Muscle layer of colon (tissue), 2 donors: ENCODE measurements around the gene NFKB1.

Source experiments
- H3K27ac ChIP-seq: one replicate; pipeline ENCODE4 v1.7.0; 2013; ENCODE audit warnings: low read depth, mild to moderate bottlenecking, low read length, moderate library complexity
- H3K27me3 ChIP-seq, 2 donors: one replicate each; pipeline ENCODE4 v1.7.0; 2013; ENCODE audit warnings: low read length in 2 of 2, mild to moderate bottlenecking in 2 of 2; ENCODE audit not compliant: insufficient read depth in 2 of 2, control insufficient read depth in 1 of 2
- H3K36me3 ChIP-seq: one replicate; pipeline ENCODE4 v1.7.0; 2013; ENCODE audit warnings: mild to moderate bottlenecking, low read length; ENCODE audit not compliant: insufficient read depth
- H3K4me1 ChIP-seq: one replicate; pipeline ENCODE4 v1.7.0; 2013; ENCODE audit warnings: mild to moderate bottlenecking, low read length; ENCODE audit not compliant: insufficient read depth
- H3K4me3 ChIP-seq, 2 donors: one replicate each; pipeline ENCODE4 v1.7.0; 2013; ENCODE audit warnings: low read length in 2 of 2, low read depth in 1 of 2, mild to moderate bottlenecking in 1 of 2, moderate library complexity in 1 of 2
- H3K9ac ChIP-seq: one replicate; pipeline ENCODE4 v1.7.0; 2013; ENCODE audit warnings: low read length
- H3K9me3 ChIP-seq: one replicate; pipeline ENCODE4 v1.7.0; 2013; ENCODE audit warnings: mild to moderate bottlenecking, low read length
- donor health status: abdominal sarcoma.
- donor health status: Adenocarcinoma of cecum.

The NFKB1 gene

GRCh38 chr4:102502543-102502818 lies 1.3 kb downstream of the NFKB1 start:
- Histone ChIP-seq H3K4me1 (peaks cover 42% of the 10 kb centered on the region), H3K4me3 (peak overlapping the region; percentile 63 to 91), H3K36me3 (no peaks in the 10 kb centered on the region), H3K9me3 (no peaks in the 10 kb centered on the region), H3K27ac (peak overlapping the region; percentile 98), H3K27me3 (no peaks in the 10 kb centered on the region), H3K9ac (peak overlapping the region; percentile 94)

DNA sequence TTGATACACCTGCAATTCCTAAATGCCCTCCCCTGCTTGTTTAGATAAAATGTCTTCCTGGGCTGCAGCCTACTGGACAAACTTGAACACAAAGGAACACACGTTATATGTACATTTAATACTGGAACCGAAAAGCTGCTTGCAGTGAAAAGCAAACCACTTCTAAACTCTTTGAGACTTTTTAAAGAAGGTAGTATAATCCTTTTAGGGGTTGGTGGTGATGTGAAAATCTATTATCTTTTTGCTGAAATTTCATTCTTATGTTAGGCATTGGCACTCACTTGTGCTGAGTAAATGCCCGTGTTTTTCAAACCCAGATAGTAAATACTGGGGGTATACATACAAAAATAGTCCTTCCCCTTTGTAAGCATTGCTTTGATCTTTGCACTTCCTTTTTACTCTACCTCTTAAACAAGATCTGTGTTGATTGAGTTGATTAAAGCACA lies 2.2 kb downstream of the NFKB1 start:
- Histone ChIP-seq H3K4me3 (no peak overlapping the region), H3K4me1 (peaks cover 42% of the 10 kb centered on the region), H3K9me3 (no peaks in the 10 kb centered on the region), H3K27ac (no peak overlapping the region), H3K27me3 (no peaks in the 10 kb centered on the region), H3K36me3 (no peaks in the 10 kb centered on the region), H3K9ac (peak overlapping the region; percentile 94)

GRCh38 chr4:102503831-102504786 lies 3.0 kb downstream of the NFKB1 start:
- Histone ChIP-seq H3K27me3 (no peaks in the 10 kb centered on the region), H3K9me3 (no peaks in the 10 kb centered on the region), H3K9ac (no peak overlapping the region), H3K4me3 (no peak overlapping the region), H3K4me1 (peaks cover 40% of the 10 kb centered on the region), H3K36me3 (no peaks in the 10 kb centered on the region), H3K27ac (no peak overlapping the region)

DNA sequence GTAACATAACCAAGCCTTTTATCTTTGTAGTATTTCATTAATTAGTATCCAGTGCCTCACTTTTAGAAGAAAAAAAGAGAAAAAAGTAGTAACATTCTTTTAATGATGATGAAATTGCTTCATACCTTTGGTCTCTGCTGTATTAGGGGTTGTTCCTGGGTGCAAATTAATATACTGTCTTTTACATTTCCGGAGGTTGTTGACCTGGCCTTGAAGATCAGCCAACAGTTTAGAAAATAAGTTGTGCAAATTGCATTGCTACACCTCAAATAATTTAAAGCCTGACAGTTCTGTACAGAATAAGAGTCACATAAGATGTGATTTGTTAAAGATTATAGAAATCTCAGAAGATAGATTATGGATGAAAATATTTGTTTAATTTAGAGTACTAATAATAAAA lies 3.8 kb downstream of the NFKB1 start:
- no peak overlapping the region for H3K9ac ChIP-seq
- no peak overlapping the region for H3K4me3 ChIP-seq
- H3K27me3 ChIP-seq: no peaks in the 10 kb centered on the region
- peaks cover 41% of the 10 kb centered on the region for H3K4me1 ChIP-seq
- H3K9me3 ChIP-seq: no peaks in the 10 kb centered on the region
- no peaks in the 10 kb centered on the region for H3K36me3 ChIP-seq
- no peak overlapping the region for H3K27ac ChIP-seq

- Histone ChIP-seq H3K9me3 (no peaks in the 10 kb centered on the region), H3K27me3 (no peaks in the 10 kb centered on the region), H3K4me1 (peaks cover 34% of the 10 kb centered on the region), H3K9ac (no peak overlapping the region), H3K4me3 (no peak overlapping the region), H3K27ac (no peak overlapping the region), H3K36me3 (no peaks in the 10 kb centered on the region)
Observed at GRCh38 chr4:102505708-102506107, 4.5 kb downstream of the NFKB1 start.

DNA sequence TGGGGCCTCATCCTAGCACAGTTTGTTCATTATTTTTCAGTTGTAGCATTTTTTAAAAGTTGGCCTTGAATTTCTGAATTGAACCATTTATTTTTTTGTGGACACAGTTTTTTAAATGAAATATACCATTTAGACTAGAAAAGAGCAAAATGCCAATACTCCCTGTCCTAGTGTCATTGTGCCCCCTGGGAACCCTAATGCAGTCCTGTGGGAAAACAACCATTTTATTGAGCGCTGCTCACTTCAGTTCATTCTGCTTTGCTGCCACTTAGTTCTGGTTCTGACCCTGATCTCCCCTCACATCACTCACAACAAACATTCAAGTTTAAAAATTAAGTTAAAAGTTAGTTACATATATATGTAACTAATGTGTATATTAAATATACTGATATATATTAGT lies 5.4 kb downstream of the NFKB1 start:
- no peak overlapping the region for H3K9ac ChIP-seq
- H3K4me1 ChIP-seq: peaks cover 34% of the 10 kb centered on the region
- H3K4me3 ChIP-seq: no peak overlapping the region
- no peak overlapping the region for H3K27ac ChIP-seq
- H3K27me3 ChIP-seq: no peaks in the 10 kb centered on the region
- H3K9me3 ChIP-seq: no peaks in the 10 kb centered on the region
- H3K36me3 ChIP-seq: no peaks in the 10 kb centered on the region

DNA sequence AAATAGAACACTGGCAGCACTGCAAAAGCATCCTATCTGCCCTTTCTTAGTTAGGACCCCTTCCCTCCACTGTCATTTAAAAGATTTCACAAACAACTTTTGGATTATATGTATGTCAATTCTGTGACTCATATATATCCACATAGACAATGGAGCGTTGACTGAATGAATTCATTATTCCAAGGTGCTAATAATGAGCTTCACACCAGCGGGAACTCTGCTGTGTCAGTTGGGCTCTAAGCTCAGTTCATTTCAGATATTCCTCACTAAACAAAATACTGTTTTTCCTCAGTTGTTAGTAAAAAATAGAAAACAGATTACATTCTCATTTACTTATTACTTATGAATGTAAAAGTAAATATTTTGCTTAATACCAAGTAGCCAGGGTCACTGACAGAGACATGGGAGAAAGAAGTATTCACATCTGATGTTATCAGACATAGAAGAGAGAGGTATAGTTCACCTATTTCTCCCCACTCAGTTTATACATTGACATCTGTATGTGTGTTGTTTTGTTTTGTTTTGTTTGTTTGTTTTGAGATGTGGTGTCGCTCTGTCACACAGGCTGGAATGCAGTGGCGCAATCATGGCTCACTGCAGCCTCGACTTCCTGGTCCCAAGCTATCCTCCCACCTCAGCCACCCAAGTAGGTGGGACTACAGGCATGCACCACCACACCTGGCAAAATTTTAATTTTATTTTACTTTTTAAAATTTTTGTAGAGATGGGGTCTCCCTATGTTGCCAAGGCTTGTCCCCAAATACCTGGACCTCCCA lies 10.9 kb downstream of the NFKB1 start:
- Histone ChIP-seq H3K27me3 (no peaks in the 10 kb centered on the region), H3K4me1 (peaks cover 6% of the 10 kb centered on the region), H3K4me3 (no peak overlapping the region), H3K36me3 (no peaks in the 10 kb centered on the region), H3K9me3 (peaks cover 10% of the 10 kb centered on the region), H3K27ac (no peak overlapping the region), H3K9ac (no peak overlapping the region)

GRCh38 chr4:102514298-102514964 lies 13.3 kb downstream of the NFKB1 start:
- Histone ChIP-seq H3K4me1 (peaks cover 14% of the 10 kb centered on the region), H3K27me3 (no peaks in the 10 kb centered on the region), H3K9ac (no peak overlapping the region), H3K27ac (no peak overlapping the region), H3K36me3 (no peaks in the 10 kb centered on the region), H3K9me3 (peaks cover 10% of the 10 kb centered on the region), H3K4me3 (no peak overlapping the region)

GRCh38 chr4:102517753-102518152 lies 16.6 kb downstream of the NFKB1 start:
- H3K27me3 ChIP-seq: no peaks in the 10 kb centered on the region
- no peak overlapping the region for H3K4me3 ChIP-seq
- H3K4me1 ChIP-seq: peaks cover 11% of the 10 kb centered on the region
- H3K36me3 ChIP-seq: no peaks in the 10 kb centered on the region
- peaks cover 10% of the 10 kb centered on the region for H3K9me3 ChIP-seq
- H3K27ac ChIP-seq: no peak overlapping the region
- H3K9ac ChIP-seq: no peak overlapping the region

GRCh38 chr4:102518703-102519131 lies 17.6 kb downstream of the NFKB1 start:
- peaks cover 11% of the 10 kb centered on the region for H3K4me1 ChIP-seq
- no peak overlapping the region for H3K27ac ChIP-seq
- no peaks in the 10 kb centered on the region for H3K27me3 ChIP-seq
- H3K4me3 ChIP-seq: no peak overlapping the region
- no peaks in the 10 kb centered on the region for H3K36me3 ChIP-seq
- H3K9ac ChIP-seq: no peak overlapping the region
- peaks cover 10% of the 10 kb centered on the region for H3K9me3 ChIP-seq

DNA sequence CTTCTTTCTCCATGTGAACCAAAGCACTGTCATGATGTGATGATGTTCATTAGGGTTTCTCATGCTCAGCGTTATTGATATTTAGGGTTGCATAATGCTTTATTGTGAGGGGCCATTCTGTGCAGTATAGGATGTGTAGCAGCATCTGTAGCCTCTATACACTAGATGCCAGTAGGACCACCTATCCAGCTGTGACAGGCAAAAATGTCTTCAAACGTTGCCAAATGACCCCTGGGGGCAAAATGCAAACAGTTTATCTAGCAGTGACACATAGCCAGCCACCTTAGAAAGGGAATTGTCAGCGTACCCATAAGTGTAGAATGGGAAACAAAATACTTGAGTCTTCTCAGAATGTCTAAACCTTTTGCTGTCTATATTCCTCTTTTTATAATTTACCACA lies 18.8 kb downstream of the NFKB1 start:
- Histone ChIP-seq H3K27me3 (no peaks in the 10 kb centered on the region), H3K4me3 (no peak overlapping the region), H3K4me1 (peaks cover 14% of the 10 kb centered on the region), H3K36me3 (no peaks in the 10 kb centered on the region), H3K9ac (no peak overlapping the region), H3K9me3 (peaks cover 10% of the 10 kb centered on the region), H3K27ac (no peak overlapping the region)
